NB4 (cell line): ENCODE measurements around the gene C1QTNF7.

Experiments used
- DNase-seq: peaks from one replicate; pipeline ENCODE4 v3.0.0; 2010; ENCODE audit warnings: low read depth
- H3K4me3 ChIP-seq: one replicate; pipeline ENCODE4 v1.5.1; 2011; ENCODE audit warnings: mild to moderate bottlenecking, low read depth, low read length, moderate library complexity
- MAX ChIP-seq: IDR thresholded peaks from 2 replicates; pipeline ENCODE4 v1.6.1; 2011; ENCODE audit warnings: low read depth, low read length
- MYC ChIP-seq: IDR thresholded peaks from 2 replicates; pipeline ENCODE4 v1.6.1; 2011; ENCODE audit warnings: low read depth, low read length
- POLR2A ChIP-seq: IDR thresholded peaks from 2 replicates; pipeline ENCODE4 v1.6.1; 2011; ENCODE audit warnings: mild to moderate bottlenecking; ENCODE audit not compliant: insufficient read length; ENCODE audit errors: extremely low read depth
- TF ChIP-seq, protein P1 (sequence below): IDR thresholded peaks from one replicate; pipeline ENCODE4 v1.5.1; 2012; ENCODE audit warnings: low read depth, low read length

Gene C1QTNF7

DNA sequence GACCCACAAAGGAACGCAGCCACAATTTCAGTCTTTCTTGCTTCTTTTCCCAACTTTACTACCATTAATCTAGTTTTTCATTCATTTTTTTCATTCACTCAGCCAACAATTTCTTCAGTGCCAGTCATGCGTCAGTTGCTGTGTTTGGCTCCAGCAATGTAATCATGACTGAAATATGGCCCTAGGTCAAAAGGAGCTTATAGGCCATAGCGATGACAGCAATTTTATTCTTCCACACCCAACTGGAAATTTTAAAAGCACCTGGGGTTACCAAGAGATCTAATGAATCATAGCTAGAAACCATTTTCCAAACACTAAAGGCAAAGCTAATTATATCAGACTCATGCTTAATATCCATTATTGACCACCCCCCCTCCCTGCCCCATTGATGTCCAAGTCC, 29.8 kb upstream of the C1QTNF7 start:
- no peak for DNase-seq
- TF ChIP-seq MYC (no peak), MAX (no peak), POLR2A (no peak)
- TF ChIP-seq, protein P1, sequence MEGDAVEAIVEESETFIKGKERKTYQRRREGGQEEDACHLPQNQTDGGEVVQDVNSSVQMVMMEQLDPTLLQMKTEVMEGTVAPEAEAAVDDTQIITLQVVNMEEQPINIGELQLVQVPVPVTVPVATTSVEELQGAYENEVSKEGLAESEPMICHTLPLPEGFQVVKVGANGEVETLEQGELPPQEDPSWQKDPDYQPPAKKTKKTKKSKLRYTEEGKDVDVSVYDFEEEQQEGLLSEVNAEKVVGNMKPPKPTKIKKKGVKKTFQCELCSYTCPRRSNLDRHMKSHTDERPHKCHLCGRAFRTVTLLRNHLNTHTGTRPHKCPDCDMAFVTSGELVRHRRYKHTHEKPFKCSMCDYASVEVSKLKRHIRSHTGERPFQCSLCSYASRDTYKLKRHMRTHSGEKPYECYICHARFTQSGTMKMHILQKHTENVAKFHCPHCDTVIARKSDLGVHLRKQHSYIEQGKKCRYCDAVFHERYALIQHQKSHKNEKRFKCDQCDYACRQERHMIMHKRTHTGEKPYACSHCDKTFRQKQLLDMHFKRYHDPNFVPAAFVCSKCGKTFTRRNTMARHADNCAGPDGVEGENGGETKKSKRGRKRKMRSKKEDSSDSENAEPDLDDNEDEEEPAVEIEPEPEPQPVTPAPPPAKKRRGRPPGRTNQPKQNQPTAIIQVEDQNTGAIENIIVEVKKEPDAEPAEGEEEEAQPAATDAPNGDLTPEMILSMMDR = no peak
- H3K4me3 ChIP-seq = no peak overlapping the region

- no peak overlapping the region for H3K4me3 ChIP-seq
- no peak for DNase-seq
- TF ChIP-seq MYC = no peak
- no peak for TF ChIP-seq MAX
- no peak for TF ChIP-seq POLR2A
- TF ChIP-seq, protein P1 = no peak
Measured at GRCh38 chr4:15398732-15399131, 29.1 kb upstream of the C1QTNF7 start.

- no peak overlapping the region for H3K4me3 ChIP-seq
- TF ChIP-seq, protein P1 = no peak
- TF ChIP-seq MYC = no peak
- TF ChIP-seq MAX = no peak
- no peak for TF ChIP-seq POLR2A
- DNase-seq = no peak
Measured at GRCh38 chr4:15400226-15400625, 27.6 kb upstream of the C1QTNF7 start.

DNA sequence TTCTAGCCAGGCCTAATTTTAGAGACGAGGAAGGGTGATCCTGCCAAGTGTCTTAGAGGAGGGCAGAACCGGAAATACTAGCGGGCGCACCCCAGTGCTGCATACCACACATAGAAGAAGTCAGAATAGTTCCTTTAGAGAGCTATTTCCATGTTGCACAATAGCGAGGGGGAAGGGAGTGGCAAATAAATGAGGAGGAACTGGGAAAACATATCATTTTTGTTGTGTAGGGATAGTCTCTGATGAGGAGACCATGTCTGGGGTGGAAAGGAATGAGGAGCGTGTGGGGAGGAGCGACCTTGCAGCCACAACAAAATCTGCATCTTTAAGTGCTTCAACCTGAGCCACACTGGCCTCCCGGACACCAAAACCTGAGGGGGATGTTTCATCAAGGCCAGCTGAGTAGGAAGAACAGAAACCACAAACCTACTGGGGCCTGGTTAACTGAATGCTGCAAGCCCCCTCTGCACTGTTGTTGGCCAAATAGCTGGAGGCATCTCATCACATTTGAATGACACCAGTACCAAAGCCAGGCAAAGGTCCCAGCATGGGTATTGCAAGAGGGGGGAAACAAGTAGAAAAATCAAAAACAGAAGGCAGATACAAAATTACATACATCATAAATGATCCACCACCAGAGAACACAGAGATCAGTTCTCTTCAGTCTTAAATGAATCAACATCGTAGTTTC, 26.7 kb upstream of the C1QTNF7 start:
- DNase-seq = peak; percentile 98
- TF ChIP-seq MAX (no peak), MYC (peak; percentile 6; the same call in 1 of the 2 replicates), POLR2A (no peak)
- TF ChIP-seq, protein P1 = peak; percentile 10
- H3K4me3 ChIP-seq = peak overlapping the region; percentile 43

DNA sequence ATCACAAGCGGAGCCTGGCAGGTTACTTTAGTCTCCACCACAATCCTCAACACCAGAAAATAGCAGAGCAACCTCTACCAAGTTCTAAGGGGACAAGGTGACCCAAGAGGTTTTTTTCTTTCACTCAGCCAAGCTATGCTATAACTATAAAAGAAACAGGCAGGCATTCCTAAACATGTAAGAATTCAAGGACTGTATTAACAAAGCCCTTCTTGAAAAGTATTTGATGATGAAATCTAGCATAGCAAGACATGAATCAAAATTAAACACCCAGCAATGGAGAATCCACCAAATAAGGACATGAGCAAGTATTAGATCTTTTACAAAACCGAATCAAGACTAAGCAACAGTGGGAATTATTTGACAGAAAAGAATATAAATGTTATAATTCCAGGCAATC, 25.7 kb upstream of the C1QTNF7 start:
- DNase-seq = peak; percentile 16
- no peak overlapping the region for H3K4me3 ChIP-seq
- TF ChIP-seq, protein P1 = no peak
- TF ChIP-seq MAX (no peak), MYC (no peak), POLR2A (no peak)
